ENCODE measurements around the gene MFSD11. TPM values are rescaled to one million over a fixed set of nuclear protein-coding genes. Genes with fewer than 3 reads are reported as not detected.
"Not testable (repeated sequence)": the region's sequence is repeated elsewhere in the genome, so short reads cannot be mapped to it uniquely, and the experiment has no call there.

MFSD11 gene
- total and polyA plus RNA-seq, 2 experiments from 2014 or later: 55.6 to 69.2 TPM

GRCh38 chr17:76812263-76812662 lies 74.3 kb downstream of the MFSD11 start:
- Histone ChIP-seq H3K36me3 (no peaks in the 10 kb centered on the region), H3K4me3 (no peak overlapping the region), H3K4me1 (ENCODE audit: low read depth) (no peaks in the 10 kb centered on the region), H3K27me3 (no peaks in the 10 kb centered on the region), H3K27ac (no peak overlapping the region), H3K9me3 (ENCODE audit: low read depth) (no peaks in the 10 kb centered on the region)
- peak in 1 of 2 donors; percentile 30 for DNase-seq (ENCODE audit: low read depth in 1 of 2, low spot score in 1 of 2)
- no peak for TF ChIP-seq CTCF (IDR thresholded peaks at IDR 0.05; ENCODE audit: low read depth, low read length)

- TF ChIP-seq CTCF (IDR thresholded peaks at IDR 0.05; ENCODE audit: low read depth, low read length): no peak
- no peak for DNase-seq (ENCODE audit: low read depth in 1 of 2, low spot score in 1 of 2)
- Histone ChIP-seq H3K27me3 (no peaks in the 10 kb centered on the region), H3K36me3 (no peaks in the 10 kb centered on the region), H3K4me1 (ENCODE audit: low read depth) (no peaks in the 10 kb centered on the region), H3K9me3 (ENCODE audit: low read depth) (no peaks in the 10 kb centered on the region), H3K4me3 (no peak overlapping the region), H3K27ac (no peak overlapping the region)
These were observed 75.0 kb downstream of the MFSD11 start for GRCh38 chr17:76812968-76813367.

GRCh38 chr17:76815907-76816589 lies 78.1 kb downstream of the MFSD11 start:
- not testable (repeated sequence) for H3K36me3 ChIP-seq; H3K9me3 ChIP-seq (ENCODE audit: low read depth); H3K27ac ChIP-seq; H3K4me1 ChIP-seq (ENCODE audit: low read depth); DNase-seq (ENCODE audit: low read depth in 1 of 2, low spot score in 1 of 2); H3K27me3 ChIP-seq; H3K4me3 ChIP-seq

- H3K27me3 ChIP-seq: no peaks in the 10 kb centered on the region
- no peaks in the 10 kb centered on the region for H3K36me3 ChIP-seq
- TF ChIP-seq CTCF (IDR thresholded peaks at IDR 0.05; ENCODE audit: low read depth, low read length): peak; percentile 79
- no peaks in the 10 kb centered on the region for H3K4me1 ChIP-seq (ENCODE audit: low read depth)
- peak; percentile 54 to 70 for DNase-seq (ENCODE audit: low read depth in 1 of 2, low spot score in 1 of 2)
- H3K27ac ChIP-seq: no peak overlapping the region
- no peak overlapping the region for H3K4me3 ChIP-seq
- no peaks in the 10 kb centered on the region for H3K9me3 ChIP-seq (ENCODE audit: low read depth)
These were observed 78.7 kb downstream of the MFSD11 start for GRCh38 chr17:76816590-76817135.

GRCh38 chr17:76820039-76820438 lies 82.1 kb downstream of the MFSD11 start:
- Histone ChIP-seq H3K27ac (no peak overlapping the region), H3K9me3 (ENCODE audit: low read depth) (no peaks in the 10 kb centered on the region), H3K27me3 (no peaks in the 10 kb centered on the region), H3K36me3 (no peaks in the 10 kb centered on the region), H3K4me3 (no peak overlapping the region), H3K4me1 (ENCODE audit: low read depth) (no peaks in the 10 kb centered on the region)
- TF ChIP-seq CTCF (IDR thresholded peaks at IDR 0.05; ENCODE audit: low read depth, low read length): no peak
- no peak for DNase-seq (ENCODE audit: low read depth in 1 of 2, low spot score in 1 of 2)

GRCh38 chr17:76820561-76820960 lies 82.6 kb downstream of the MFSD11 start:
- H3K27ac ChIP-seq: no peak overlapping the region
- no peaks in the 10 kb centered on the region for H3K36me3 ChIP-seq
- H3K27me3 ChIP-seq: no peaks in the 10 kb centered on the region
- no peak for TF ChIP-seq CTCF (IDR thresholded peaks at IDR 0.05; ENCODE audit: low read depth, low read length)
- no peaks in the 10 kb centered on the region for H3K4me1 ChIP-seq (ENCODE audit: low read depth)
- H3K4me3 ChIP-seq: no peak overlapping the region
- no peak for DNase-seq (ENCODE audit: low read depth in 1 of 2, low spot score in 1 of 2)
- no peaks in the 10 kb centered on the region for H3K9me3 ChIP-seq (ENCODE audit: low read depth)

All from cardiac muscle cell (in vitro differentiated cells and primary cell).